ENCODE results near the gene CLEC4D. TPM values are rescaled to one million over a fixed set of nuclear protein-coding genes. Genes with fewer than 3 reads are reported as not detected.
"Not testable (repeated sequence)": the region's sequence is repeated elsewhere in the genome, so short reads cannot be mapped to it uniquely, and the experiment has no call there.

The CLEC4D gene
- total and polyA plus RNA-seq, 2 donors = 0.33 to 0.41 TPM

DNA sequence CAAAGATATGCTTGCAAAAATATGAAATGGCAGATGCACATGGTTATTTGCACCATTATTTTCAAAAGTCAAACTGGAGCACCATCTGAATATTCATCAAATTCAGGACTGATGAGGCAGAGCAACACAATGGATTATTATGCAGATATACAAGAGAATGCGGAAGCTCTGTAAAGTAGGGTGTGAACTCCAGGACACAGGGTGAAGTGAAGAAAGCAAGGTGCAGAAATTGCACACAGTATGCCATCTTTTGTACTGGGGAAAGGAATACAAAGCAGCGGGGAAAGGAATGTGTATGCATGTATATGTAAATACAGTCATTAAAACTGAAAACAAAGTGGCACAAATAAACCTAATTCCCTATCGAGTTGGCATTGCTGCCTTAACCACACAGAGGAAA lies 50.1 kb downstream of the CLEC4D start:
- DNase-seq (ENCODE audit: low read depth in 6 of 9, low spot score in 9 of 9) = no peak
- Histone ChIP-seq H3K27me3 (ENCODE audit: control insufficient read depth in 2 of 2, insufficient read depth in 1 of 2, low read length in 1 of 2) (peaks cover 0 to 2% of the 10 kb centered on the region in 2 donors), H3K27ac (ENCODE audit: low read depth in 1 of 2, low read length in 1 of 2) (no peak overlapping the region), H3K36me3 (ENCODE audit: control insufficient read depth in 2 of 2, insufficient read depth in 2 of 2, low read length in 1 of 2) (no peaks in the 10 kb centered on the region), H3K9me3 (ENCODE audit: control insufficient read depth in 2 of 2, insufficient read depth in 1 of 2, low read length in 1 of 2) (peaks cover 0 to 20% of the 10 kb centered on the region in 2 donors), H3K4me1 (ENCODE audit: control insufficient read depth in 2 of 2, insufficient read depth in 2 of 2, low read length in 2 of 2) (no peaks in the 10 kb centered on the region), H3K4me3 (ENCODE audit: low read length in 2 of 2) (no peak overlapping the region)
- 88% methylated on average over 3 of the region's 3 CpGs for WGBS

DNA sequence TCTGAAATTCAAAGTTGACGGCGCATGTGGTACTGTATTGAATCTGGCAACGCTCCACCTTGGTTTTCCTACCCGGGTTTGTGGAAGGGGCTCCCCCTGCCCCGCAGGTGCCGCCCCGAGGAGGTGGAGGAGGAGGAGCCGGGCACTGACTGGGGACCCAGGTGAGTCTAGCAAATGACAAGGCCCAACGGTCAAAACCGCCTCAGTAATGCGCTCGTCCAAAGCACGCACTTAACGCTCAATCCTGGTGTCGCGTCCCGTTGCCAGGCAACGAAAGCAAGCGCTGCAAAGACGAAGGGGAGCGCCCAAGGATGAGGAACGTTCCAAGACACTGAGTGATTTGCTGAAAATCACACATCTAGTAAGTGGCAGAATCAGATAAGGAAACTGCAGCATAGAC lies 51.4 kb downstream of the CLEC4D start:
- Histone ChIP-seq H3K27ac (ENCODE audit: low read depth in 1 of 2, low read length in 1 of 2) (no peak overlapping the region), H3K4me3 (ENCODE audit: low read length in 2 of 2) (no peak overlapping the region), H3K9me3 (ENCODE audit: control insufficient read depth in 2 of 2, insufficient read depth in 1 of 2, low read length in 1 of 2) (peaks cover 0 to 23% of the 10 kb centered on the region in 2 donors), H3K27me3 (ENCODE audit: control insufficient read depth in 2 of 2, insufficient read depth in 1 of 2, low read length in 1 of 2) (peaks cover 0 to 2% of the 10 kb centered on the region in 2 donors), H3K36me3 (ENCODE audit: control insufficient read depth in 2 of 2, insufficient read depth in 2 of 2, low read length in 1 of 2) (no peaks in the 10 kb centered on the region), H3K4me1 (ENCODE audit: control insufficient read depth in 2 of 2, insufficient read depth in 2 of 2, low read length in 2 of 2) (no peaks in the 10 kb centered on the region)
- no peak for DNase-seq (ENCODE audit: low read depth in 6 of 9, low spot score in 9 of 9)
- 82% methylated on average over 22 of the region's 22 CpGs for WGBS

DNA sequence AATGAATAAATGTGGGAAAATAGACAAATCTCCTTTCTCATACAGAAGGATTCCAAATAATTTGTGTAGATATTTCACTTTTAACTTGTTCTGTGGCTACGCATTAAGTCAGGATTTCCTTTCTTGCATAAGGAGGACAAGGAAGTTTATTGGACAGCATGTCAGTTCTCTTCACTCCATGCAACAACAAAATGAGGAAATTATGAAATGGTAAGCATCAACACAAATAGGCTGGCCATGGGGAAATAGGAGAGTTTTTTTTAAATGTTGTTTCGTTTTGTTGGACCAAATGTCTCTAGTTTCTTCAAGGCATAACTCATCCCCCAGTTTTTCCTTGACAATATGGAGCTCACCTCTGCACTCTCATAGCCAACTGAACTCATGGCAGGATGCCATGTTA lies 52.7 kb downstream of the CLEC4D start:
- not testable (repeated sequence) for H3K4me1 ChIP-seq (ENCODE audit: control insufficient read depth in 2 of 2, insufficient read depth in 2 of 2, low read length in 2 of 2); H3K27ac ChIP-seq (ENCODE audit: low read depth in 1 of 2, low read length in 1 of 2); H3K27me3 ChIP-seq (ENCODE audit: control insufficient read depth in 2 of 2, insufficient read depth in 1 of 2, low read length in 1 of 2); DNase-seq (ENCODE audit: low read depth in 6 of 9, low spot score in 9 of 9); H3K4me3 ChIP-seq (ENCODE audit: low read length in 2 of 2); H3K36me3 ChIP-seq (ENCODE audit: control insufficient read depth in 2 of 2, insufficient read depth in 2 of 2, low read length in 1 of 2)
- H3K9me3 ChIP-seq (ENCODE audit: control insufficient read depth in 2 of 2, insufficient read depth in 1 of 2, low read length in 1 of 2) = peaks cover 0 to 23% of the 10 kb centered on the region in 2 donors
- WGBS = 89% methylated on average over 2 of the region's 2 CpGs

DNA sequence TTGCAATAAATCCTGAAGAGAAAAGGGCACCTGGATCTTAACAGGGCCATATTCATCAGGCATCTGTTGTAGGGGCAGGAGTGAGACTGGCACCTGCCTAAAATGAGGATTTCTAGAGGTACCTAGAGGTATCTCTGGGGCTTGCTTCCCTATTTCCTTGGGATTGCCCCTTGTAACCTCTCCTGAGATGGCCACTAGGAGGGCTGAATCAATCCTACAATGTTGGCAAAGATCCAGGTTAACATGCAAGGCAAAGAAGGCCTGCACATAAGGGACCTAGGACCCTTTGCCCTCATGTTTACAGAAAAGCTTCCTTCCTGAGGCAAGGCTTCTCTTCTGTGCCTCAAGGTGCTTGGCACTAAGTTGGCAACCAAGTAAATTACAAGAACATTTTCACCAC lies 53.2 kb downstream of the CLEC4D start:
- DNase-seq (ENCODE audit: low read depth in 6 of 9, low spot score in 9 of 9) = no peak
- no peak overlapping the region for H3K4me3 ChIP-seq (ENCODE audit: low read length in 2 of 2)
- peaks cover 0 to 2% of the 10 kb centered on the region in 2 donors for H3K27me3 ChIP-seq (ENCODE audit: control insufficient read depth in 2 of 2, insufficient read depth in 1 of 2, low read length in 1 of 2)
- no peak overlapping the region for H3K27ac ChIP-seq (ENCODE audit: low read depth in 1 of 2, low read length in 1 of 2)
- H3K4me1 ChIP-seq (ENCODE audit: control insufficient read depth in 2 of 2, insufficient read depth in 2 of 2, low read length in 2 of 2) = no peaks in the 10 kb centered on the region
- peaks cover 0 to 23% of the 10 kb centered on the region in 2 donors for H3K9me3 ChIP-seq (ENCODE audit: control insufficient read depth in 2 of 2, insufficient read depth in 1 of 2, low read length in 1 of 2)
- H3K36me3 ChIP-seq (ENCODE audit: control insufficient read depth in 2 of 2, insufficient read depth in 2 of 2, low read length in 1 of 2) = no peaks in the 10 kb centered on the region

Other genes starting within 250 kb of the CLEC4D start
- 0.09 TPM for gene CLEC6A, start 57.5 kb upstream of the CLEC4D start, total RNA-seq
- 0.02 TPM for gene CLEC6A, start 57.5 kb upstream of the CLEC4D start, polyA plus RNA-seq
- 0.19 TPM for gene CLEC4E, start 27.4 kb downstream of the CLEC4D start, total RNA-seq
- gene CLEC4E, start 27.4 kb downstream of the CLEC4D start, polyA plus RNA-seq = 4.1 TPM
- 0.42 TPM for gene AICDA, start 99.4 kb downstream of the CLEC4D start, total RNA-seq
- gene AICDA, start 99.4 kb downstream of the CLEC4D start, polyA plus RNA-seq = 0.39 TPM
- 7.5 TPM for gene MFAP5, start 149.3 kb downstream of the CLEC4D start, total RNA-seq
- 6.7 TPM for gene MFAP5, start 149.3 kb downstream of the CLEC4D start, polyA plus RNA-seq
- gene RIMKLB, start 184.5 kb downstream of the CLEC4D start, total RNA-seq = 44.1 TPM
- 95.5 TPM for gene RIMKLB, start 184.5 kb downstream of the CLEC4D start, polyA plus RNA-seq